Spinal cord (tissue), 10 donors: ENCODE results near the gene HMG20A. TPM values are rescaled to one million over a fixed set of nuclear protein-coding genes. Genes with fewer than 3 reads are reported as not detected.
"Not testable (repeated sequence)": the region's sequence is repeated elsewhere in the genome, so short reads cannot be mapped to it uniquely, and the experiment has no call there.

Experiments used
- DNase-seq, 6 donors: peaks; one replicate each; pipeline versions ENCODE4 v3.0.0 to v3.0.0-alpha.2; 2013 to 2015; ENCODE audit warnings: low spot score in 6 of 6, low read depth in 4 of 6
- H3K27ac ChIP-seq: one replicate; pipeline ENCODE4 v1.5.1; 2013; ENCODE audit warnings: low read depth, low read length, control low read depth
- H3K27me3 ChIP-seq: one replicate; pipeline ENCODE4 v1.6.1; 2013; ENCODE audit warnings: low read length; ENCODE audit not compliant: control insufficient read depth, insufficient read depth
- H3K36me3 ChIP-seq: one replicate; pipeline ENCODE4 v1.6.1; 2013; ENCODE audit warnings: low read length; ENCODE audit not compliant: control insufficient read depth, insufficient read depth
- H3K4me1 ChIP-seq: one replicate; pipeline ENCODE4 v1.6.1; 2013; ENCODE audit warnings: low read length; ENCODE audit not compliant: control insufficient read depth, insufficient read depth
- H3K4me3 ChIP-seq: one replicate; pipeline ENCODE4 v1.5.1; 2013; ENCODE audit warnings: low read depth, low read length, control low read depth
- H3K9me3 ChIP-seq: one replicate; pipeline ENCODE4 v1.6.1; 2013; ENCODE audit warnings: low read length; ENCODE audit not compliant: control insufficient read depth, insufficient read depth
- WGBS: methylation state at CpG from one replicate; pipeline ENCODE4 v1.1.5; 2013; ENCODE audit warnings: missing lambda C conversion rate; ENCODE audit not compliant: insufficient coverage; 5-methylcytosine and 5-hydroxymethylcytosine counted together
- polyA plus RNA-seq, 2 donors: library from polyadenylated mRNA; unstranded; fragments of 120-200 nt; gene quantifications; one replicate each; pipeline ENCODE4 v1.2.1, GENCODE V29; 2013; ENCODE audit not compliant: insufficient read length in 2 of 2
- total RNA-seq, 2 donors: library from RNA; depleted of rRNA in 1 of 2; stranded (reverse); fragments of 120-200 nt in 1 of 2; fragments of >200 nt in 1 of 2; gene quantifications; one replicate each; pipeline versions ENCODE4 v1.2.3 to v1.2.4, GENCODE V29; 2013 to 2014
- donor health status: healthy.

HMG20A gene
- total and polyA plus RNA-seq, 4 donors: 39.6 to 49.7 (median 48.1) TPM

GRCh38 chr15:77406173-77406759, 14.4 kb upstream of the HMG20A start:
- not testable (repeated sequence) for H3K27ac ChIP-seq, H3K4me3 ChIP-seq, H3K27me3 ChIP-seq, H3K36me3 ChIP-seq, DNase-seq, H3K9me3 ChIP-seq, H3K4me1 ChIP-seq
- WGBS: 60% methylated on average over 1 of the region's 1 CpG

- DNase-seq: no peak
- no CpG with 5 or more reads among the region's 4 CpGs for WGBS
- H3K9me3 ChIP-seq: no peaks in the 10 kb centered on the region
- no peaks in the 10 kb centered on the region for H3K27me3 ChIP-seq
- no peak overlapping the region for H3K27ac ChIP-seq
- H3K36me3 ChIP-seq: no peaks in the 10 kb centered on the region
- H3K4me1 ChIP-seq: peaks cover 2% of the 10 kb centered on the region
- no peak overlapping the region for H3K4me3 ChIP-seq
Measured at GRCh38 chr15:77406846-77407245, 13.8 kb upstream of the HMG20A start.

- DNase-seq: no peak
- H3K4me3 ChIP-seq: no peak overlapping the region
- WGBS: 76% methylated on average over 3 of the region's 4 CpGs
- H3K27ac ChIP-seq: no peak overlapping the region
- H3K27me3 ChIP-seq: no peaks in the 10 kb centered on the region
- no peaks in the 10 kb centered on the region for H3K9me3 ChIP-seq
- H3K36me3 ChIP-seq: no peaks in the 10 kb centered on the region
- peaks cover 2% of the 10 kb centered on the region for H3K4me1 ChIP-seq
Measured at GRCh38 chr15:77409259-77410156, 11.2 kb upstream of the HMG20A start.

GRCh38 chr15:77410157-77410500, 10.6 kb upstream of the HMG20A start:
- H3K4me1 ChIP-seq, DNase-seq, H3K36me3 ChIP-seq, H3K4me3 ChIP-seq, H3K27ac ChIP-seq, H3K9me3 ChIP-seq, H3K27me3 ChIP-seq: not testable (repeated sequence)
- 100% methylated on average over 2 of the region's 7 CpGs for WGBS

- Histone ChIP-seq H3K4me3 (no peak overlapping the region), H3K9me3 (no peaks in the 10 kb centered on the region), H3K36me3 (no peaks in the 10 kb centered on the region), H3K4me1 (peaks cover 2% of the 10 kb centered on the region), H3K27me3 (no peaks in the 10 kb centered on the region), H3K27ac (no peak overlapping the region)
- WGBS: 17% methylated on average over 1 of the region's 7 CpGs
- DNase-seq: no peak
Measured at GRCh38 chr15:77410701-77411618, 9.7 kb upstream of the HMG20A start.

GRCh38 chr15:77411619-77411976, 9.1 kb upstream of the HMG20A start:
- Histone ChIP-seq H3K27me3 (no peaks in the 10 kb centered on the region), H3K4me1 (peaks cover 2% of the 10 kb centered on the region), H3K9me3 (no peaks in the 10 kb centered on the region), H3K36me3 (no peaks in the 10 kb centered on the region), H3K27ac (no peak overlapping the region), H3K4me3 (no peak overlapping the region)
- DNase-seq: no peak
- 100% methylated on average over 1 of the region's 3 CpGs for WGBS

GRCh38 chr15:77412972-77413698, 7.6 kb upstream of the HMG20A start:
- H3K9me3 ChIP-seq: no peaks in the 10 kb centered on the region
- no peaks in the 10 kb centered on the region for H3K27me3 ChIP-seq
- WGBS: no CpG with 5 or more reads among the region's 2 CpGs
- no peak for DNase-seq
- no peak overlapping the region for H3K27ac ChIP-seq
- H3K4me3 ChIP-seq: no peak overlapping the region
- H3K4me1 ChIP-seq: peaks cover 2% of the 10 kb centered on the region
- no peaks in the 10 kb centered on the region for H3K36me3 ChIP-seq

- no peaks in the 10 kb centered on the region for H3K9me3 ChIP-seq
- H3K27ac ChIP-seq: no peak overlapping the region
- H3K4me1 ChIP-seq: peaks cover 2% of the 10 kb centered on the region
- H3K4me3 ChIP-seq: no peak overlapping the region
- WGBS: 95% methylated on average over 3 of the region's 4 CpGs
- no peaks in the 10 kb centered on the region for H3K27me3 ChIP-seq
- no peak for DNase-seq
- H3K36me3 ChIP-seq: no peaks in the 10 kb centered on the region
Measured at GRCh38 chr15:77413699-77414349, 6.9 kb upstream of the HMG20A start.
